ENCODE results near the gene SEMA3A.

DNA sequence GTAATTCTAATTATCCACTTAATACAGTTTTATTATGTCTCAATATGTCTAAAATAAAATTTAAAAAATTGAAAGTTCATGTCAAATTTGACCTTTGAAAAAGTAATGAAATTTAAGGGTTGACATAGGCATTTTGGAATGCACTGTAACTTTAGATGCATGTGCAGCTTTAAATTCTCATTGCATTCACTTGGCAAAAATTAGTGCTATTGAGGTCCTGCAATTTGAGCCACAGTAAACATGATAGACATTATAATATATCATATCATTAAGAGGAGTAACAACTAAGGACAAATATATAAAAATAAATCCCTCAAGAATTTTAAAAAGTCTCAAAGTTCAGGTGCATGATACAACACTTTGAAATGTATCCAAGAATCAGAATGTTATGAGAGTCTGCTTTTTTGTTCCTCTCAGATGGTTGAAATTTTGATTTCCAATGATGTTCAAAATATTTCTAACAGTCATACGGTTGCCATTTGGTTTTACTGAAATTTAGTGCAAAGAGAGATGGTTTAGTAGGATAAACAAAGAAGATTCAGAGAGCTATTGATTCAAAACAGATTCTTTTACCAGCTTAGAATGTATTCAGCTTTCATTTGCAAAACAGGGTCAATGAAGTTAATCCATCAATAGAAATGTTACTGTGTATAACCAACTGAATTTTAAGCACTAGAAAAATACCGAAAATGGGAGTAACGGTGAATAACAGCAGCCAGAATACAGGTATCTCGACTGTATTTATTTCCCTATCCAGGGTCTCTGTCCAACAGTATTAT, 71.8 kb downstream of the SEMA3A start:
- TF ChIP-seq, protein P1, sequence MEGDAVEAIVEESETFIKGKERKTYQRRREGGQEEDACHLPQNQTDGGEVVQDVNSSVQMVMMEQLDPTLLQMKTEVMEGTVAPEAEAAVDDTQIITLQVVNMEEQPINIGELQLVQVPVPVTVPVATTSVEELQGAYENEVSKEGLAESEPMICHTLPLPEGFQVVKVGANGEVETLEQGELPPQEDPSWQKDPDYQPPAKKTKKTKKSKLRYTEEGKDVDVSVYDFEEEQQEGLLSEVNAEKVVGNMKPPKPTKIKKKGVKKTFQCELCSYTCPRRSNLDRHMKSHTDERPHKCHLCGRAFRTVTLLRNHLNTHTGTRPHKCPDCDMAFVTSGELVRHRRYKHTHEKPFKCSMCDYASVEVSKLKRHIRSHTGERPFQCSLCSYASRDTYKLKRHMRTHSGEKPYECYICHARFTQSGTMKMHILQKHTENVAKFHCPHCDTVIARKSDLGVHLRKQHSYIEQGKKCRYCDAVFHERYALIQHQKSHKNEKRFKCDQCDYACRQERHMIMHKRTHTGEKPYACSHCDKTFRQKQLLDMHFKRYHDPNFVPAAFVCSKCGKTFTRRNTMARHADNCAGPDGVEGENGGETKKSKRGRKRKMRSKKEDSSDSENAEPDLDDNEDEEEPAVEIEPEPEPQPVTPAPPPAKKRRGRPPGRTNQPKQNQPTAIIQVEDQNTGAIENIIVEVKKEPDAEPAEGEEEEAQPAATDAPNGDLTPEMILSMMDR (IDR thresholded peaks at IDR 0.05; ENCODE audit: poor library complexity, severe bottlenecking), result no peak
- TF ChIP-seq TAF1 (IDR thresholded peaks at IDR 0.05; ENCODE audit: low read depth), result no peak
- TF ChIP-seq, protein P2, sequence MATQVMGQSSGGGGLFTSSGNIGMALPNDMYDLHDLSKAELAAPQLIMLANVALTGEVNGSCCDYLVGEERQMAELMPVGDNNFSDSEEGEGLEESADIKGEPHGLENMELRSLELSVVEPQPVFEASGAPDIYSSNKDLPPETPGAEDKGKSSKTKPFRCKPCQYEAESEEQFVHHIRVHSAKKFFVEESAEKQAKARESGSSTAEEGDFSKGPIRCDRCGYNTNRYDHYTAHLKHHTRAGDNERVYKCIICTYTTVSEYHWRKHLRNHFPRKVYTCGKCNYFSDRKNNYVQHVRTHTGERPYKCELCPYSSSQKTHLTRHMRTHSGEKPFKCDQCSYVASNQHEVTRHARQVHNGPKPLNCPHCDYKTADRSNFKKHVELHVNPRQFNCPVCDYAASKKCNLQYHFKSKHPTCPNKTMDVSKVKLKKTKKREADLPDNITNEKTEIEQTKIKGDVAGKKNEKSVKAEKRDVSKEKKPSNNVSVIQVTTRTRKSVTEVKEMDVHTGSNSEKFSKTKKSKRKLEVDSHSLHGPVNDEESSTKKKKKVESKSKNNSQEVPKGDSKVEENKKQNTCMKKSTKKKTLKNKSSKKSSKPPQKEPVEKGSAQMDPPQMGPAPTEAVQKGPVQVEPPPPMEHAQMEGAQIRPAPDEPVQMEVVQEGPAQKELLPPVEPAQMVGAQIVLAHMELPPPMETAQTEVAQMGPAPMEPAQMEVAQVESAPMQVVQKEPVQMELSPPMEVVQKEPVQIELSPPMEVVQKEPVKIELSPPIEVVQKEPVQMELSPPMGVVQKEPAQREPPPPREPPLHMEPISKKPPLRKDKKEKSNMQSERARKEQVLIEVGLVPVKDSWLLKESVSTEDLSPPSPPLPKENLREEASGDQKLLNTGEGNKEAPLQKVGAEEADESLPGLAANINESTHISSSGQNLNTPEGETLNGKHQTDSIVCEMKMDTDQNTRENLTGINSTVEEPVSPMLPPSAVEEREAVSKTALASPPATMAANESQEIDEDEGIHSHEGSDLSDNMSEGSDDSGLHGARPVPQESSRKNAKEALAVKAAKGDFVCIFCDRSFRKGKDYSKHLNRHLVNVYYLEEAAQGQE (IDR thresholded peaks at IDR 0.05; ENCODE audit: borderline replicate concordance), result no peak
- no peak for TF ChIP-seq RAD21 (conservative IDR thresholded peaks at IDR 0.05)
- TF ChIP-seq SMC3 (conservative IDR thresholded peaks at IDR 0.05; ENCODE audit: poor library complexity), result no peak
- TF ChIP-seq EZH2 (IDR thresholded peaks at IDR 0.05; ENCODE audit: borderline replicate concordance, insufficient read depth, low read length, poor library complexity, severe bottlenecking), result no peak
- TF ChIP-seq MXI1 (conservative IDR thresholded peaks at IDR 0.05; ENCODE audit: poor library complexity, severe bottlenecking), result no peak
- no peak for TF ChIP-seq POLR2AphosphoS5 (IDR thresholded peaks at IDR 0.05)
- no peak for TF ChIP-seq EP300 (conservative IDR thresholded peaks at IDR 0.05; ENCODE audit: poor library complexity, severe bottlenecking)

All from neural cell (in vitro differentiated cells).